NT2/D1 (cell line): ENCODE measurements around the gene MAP7.
"Not testable (repeated sequence)": the region's sequence is repeated elsewhere in the genome, so short reads cannot be mapped to it uniquely, and the experiment has no call there.

Experiments
- SUZ12 ChIP-seq: IDR thresholded peaks from 2 replicates; pipeline ENCODE4 v1.6.1; 2011; ENCODE audit not compliant: insufficient read length, insufficient read depth; ENCODE audit errors: extremely low read depth
- YY1 ChIP-seq: IDR thresholded peaks from 2 replicates; pipeline ENCODE4 v1.6.1; 2011; ENCODE audit not compliant: insufficient read length, insufficient read depth
- ZNF274 ChIP-seq: IDR thresholded peaks from 2 replicates; pipeline ENCODE4 v1.6.1; 2011; ENCODE audit warnings: mild to moderate bottlenecking, low read depth, low read length

GRCh38 chr6:136585523-136585922 is 35.3 kb upstream of the MAP7 start:
- TF ChIP-seq YY1, SUZ12, ZNF274: not testable (repeated sequence)
